K562 (cell line): ENCODE results near the gene HOXD12. TPM values are rescaled to one million over a fixed set of nuclear protein-coding genes. Genes with fewer than 3 reads are reported as not detected.

Source experiments
- ATAC-seq: fragments of 200-7000 bp; cut with Tn5 transposase; 3 replicates; pipeline ENCODE4 v1.9.1; 2020; ENCODE audit warnings: moderate library complexity
- BruUV-seq: library from RNA; stranded (reverse); fragments of 400-500 nt; replicated peaks from 2 replicates; lab custom pipeline; 2021; lab: Mats Ljungman, UMichigan
- CTCF ChIA-PET: fragments of 300-600 bp; formaldehyde crosslinking; extraction: SDS; loops from one replicate; lab custom pipeline; 2021; ENCODE audit warnings: low intra/inter-chr PET ratio; lab: Yijun Ruan, JAX
- POLR2A ChIA-PET: fragments of 300-600, 350-650 bp; sonication (Branson Sonifier 250); formaldehyde crosslinking; extraction: SDS; loops from one replicate; lab custom pipeline; 2021; ENCODE audit warnings: antibody characterized with exemption, inconsistent platforms; lab: Yijun Ruan, JAX
- DNase-seq, 4 experiments: peaks; one replicate each; pipeline versions ENCODE4 v3.0.0 to v3.0.0-alpha.2; 2011 to 2018; ENCODE audit warnings: low spot score in 3 of 4, mixed read lengths in 3 of 4; ENCODE audit errors: extremely low read depth in 1 of 4
- FAIRE-seq: peaks from 2 replicates; lab custom pipeline; 2011; peaks lifted over from hg19 to GRCh38; lab: Jason Lieb, UNC
- H2AFZ ChIP-seq: 2 replicates; pipeline ENCODE4 v1.6.0; 2011; ENCODE audit warnings: low read depth, low read length, control low read depth, inconsistent platforms
- H3K27ac ChIP-seq: fragments of 200-600 bp; 3 replicates; pipeline ENCODE4 v1.8.0; 2011; ENCODE audit warnings: low read depth, mild to moderate bottlenecking, control low read depth, inconsistent platforms, low read length, moderate library complexity, mixed read lengths; ENCODE audit errors: extremely low read depth
- H3K27me3 ChIP-seq, 2 experiments: fragments of 300-600 bp in 1 of 2; 2 replicates in 1 of 2; 3 replicates in 1 of 2; pipeline versions ENCODE4 v1.6.0 to v1.8.0; 2011; ENCODE audit warnings: inconsistent platforms in 2 of 2, low read length in 2 of 2, mild to moderate bottlenecking in 1 of 2, mixed read lengths in 1 of 2, moderate library complexity in 1 of 2; ENCODE audit not compliant: control insufficient read depth in 2 of 2, insufficient read depth in 2 of 2
- H3K36me3 ChIP-seq: fragments of 300-600 bp; 3 replicates; pipeline ENCODE4 v1.8.0; 2011; ENCODE audit warnings: mild to moderate bottlenecking, low read length, inconsistent platforms; ENCODE audit not compliant: control insufficient read depth, insufficient read depth
- H3K4me1 ChIP-seq, 2 experiments: fragments of 200-600 bp in 1 of 2; replicated peaks in 1 of 2; 2 replicates in 1 of 2; 3 replicates in 1 of 2; pipeline versions ENCODE4 v1.5.1 to v1.8.0; 2011; ENCODE audit warnings: inconsistent platforms in 2 of 2, low read length in 2 of 2, mild to moderate bottlenecking in 1 of 2, mixed read lengths in 1 of 2, moderate library complexity in 1 of 2; ENCODE audit not compliant: control insufficient read depth in 2 of 2, insufficient read depth in 2 of 2
- H3K4me2 ChIP-seq: 2 replicates; pipeline ENCODE4 v1.6.1; 2011; ENCODE audit warnings: low read length, control low read depth, inconsistent platforms, mixed read lengths; ENCODE audit not compliant: insufficient read depth
- H3K4me3 ChIP-seq: fragments of 200-600 bp; sonication (generic), shearing (Covaris generic); 2 replicates; pipeline ENCODE4 v1.5.1; 2016; ENCODE audit warnings: control low read depth, inconsistent platforms
- H3K79me2 ChIP-seq: fragments of 200-600 bp; 3 replicates; pipeline ENCODE4 v1.8.0; 2011; ENCODE audit warnings: low read length, inconsistent platforms; ENCODE audit not compliant: control insufficient read depth, insufficient read depth
- H3K9ac ChIP-seq, 2 experiments: 2 replicates each; pipeline versions ENCODE4 v1.6.0 to v1.6.1; 2011; ENCODE audit warnings: low read depth in 2 of 2, low read length in 2 of 2, control low read depth in 1 of 2, inconsistent platforms in 1 of 2, mild to moderate bottlenecking in 1 of 2, mixed read lengths in 1 of 2; ENCODE audit not compliant: insufficient read depth in 1 of 2
- H3K9me1 ChIP-seq: one replicate; pipeline ENCODE4 v1.6.0; 2011; ENCODE audit warnings: inconsistent platforms, mild to moderate bottlenecking, low read length, moderate library complexity; ENCODE audit not compliant: control insufficient read depth, insufficient read depth
- H3K9me3 ChIP-seq: replicated peaks from 2 replicates; pipeline ENCODE4 v1.5.1; 2011; ENCODE audit warnings: low read depth, low read length, inconsistent platforms; ENCODE audit not compliant: control insufficient read depth, insufficient read depth
- H4K20me1 ChIP-seq: replicated peaks from 2 replicates; pipeline ENCODE4 v1.6.1; 2011; ENCODE audit warnings: low read length, inconsistent platforms, mixed read lengths; ENCODE audit not compliant: control insufficient read depth, insufficient read depth
- FUS ChIP-seq: fragments of 200-400 bp; formaldehyde crosslinking; optimal IDR thresholded peaks from 2 replicates; pipeline ENCODE3; 2017; ENCODE audit warnings: low read depth, low read length
- JUN ChIP-seq, 2 experiments: sonication (generic) in 1 of 2; formaldehyde crosslinking in 1 of 2; IDR thresholded peaks; 2 replicates each; pipeline versions ENCODE4 v1.6.1 to v1.8.0; 2012 to 2022; ENCODE audit warnings: borderline replicate concordance in 2 of 2, mild to moderate bottlenecking in 2 of 2, improper control_type of control experiment in 1 of 2, low read depth in 1 of 2, low read length in 1 of 2, missing genetic modification reagents in 1 of 2
- PCBP1 ChIP-seq: fragments of 200-400 bp; formaldehyde crosslinking; IDR thresholded peaks from 2 replicates; pipeline ENCODE4 v1.6.1; 2018; ENCODE audit warnings: mild to moderate bottlenecking, low read depth, low read length; ENCODE audit not compliant: poor library complexity, severe bottlenecking
- PPARD ChIP-seq: fragments of 250-450 bp; sonication (Bioruptor Pico); IDR thresholded peaks from 2 replicates; pipeline ENCODE4 v1.8.0; 2022; ENCODE audit warnings: inconsistent platforms, mild to moderate bottlenecking, moderate library complexity
- ZBED1 ChIP-seq: IDR thresholded peaks from 2 replicates; pipeline ENCODE4 v1.6.1; 2014
- ZNF76 ChIP-seq: fragments of 250-450 bp; sonication (Bioruptor Pico); IDR thresholded peaks from 2 replicates; pipeline ENCODE4 v1.4.0; 2020; ENCODE audit warnings: mild to moderate bottlenecking, moderate library complexity, borderline replicate concordance
- WGBS: fragments of 100-300 bp; shearing (Covaris generic); methylation state at CpG from one replicate; pipeline ENCODE4 v1.1.6; 2016; ENCODE audit warnings: low coverage, mixed read lengths; ENCODE audit not compliant: insufficient coverage; ENCODE audit errors: missing lambda C conversion rate; 5-methylcytosine and 5-hydroxymethylcytosine counted together
- in situ Hi-C: fragments of 300-500 bp; cut with MboI; formaldehyde crosslinking; loops from 4 replicates; pipeline ENCODE4 v1.15.0; 2018; ENCODE audit warnings: inconsistent platforms, mixed read lengths
- intact Hi-C: fragments of 100-400 bp; cut with micrococcal nuclease; formaldehyde crosslinking; loops from 2 replicates; pipeline ENCODE4 v1.14.2; 2022
- polyA plus RNA-seq, 8 experiments: library from polyadenylated mRNA; depleted of rRNA in 4 of 8; stranded (reverse) in 5 of 8; unstranded in 3 of 8; fragments of >200 nt; fragmentation: Nextera tagmentation in 2 of 8; fragmentation: Illumina TruSeq in 1 of 8; extraction: Ambion mirVana in 2 of 8; extraction: Trizol in 1 of 8; gene quantifications; 2 replicates each; pipeline versions ENCODE4 v1.2.1 to v1.2.3, GENCODE V29; 2011 to 2014; ENCODE audit warnings: inconsistent platforms in 1 of 8, missing spikeins in 1 of 8
- total RNA-seq, 7 experiments: library from RNA; depleted of rRNA in 6 of 7; stranded (reverse); fragments of >200 nt in 6 of 7; fragmentation: Illumina TruSeq in 2 of 7; extraction: Trizol in 2 of 7; gene quantifications; 2 replicates each; pipeline versions ENCODE4 v1.2.1 to v1.2.3, GENCODE V29; 2011 to 2021; ENCODE audit warnings: low replicate concordance in 1 of 7
- TF ChIP-seq, protein P1 (sequence below), 3 experiments: IDR thresholded peaks in 2 of 3; conservative IDR thresholded peaks in 1 of 3; 2 replicates each; pipeline ENCODE4 v1.5.1; 2011 to 2012; ENCODE audit warnings: low read length in 3 of 3, mild to moderate bottlenecking in 3 of 3, control low read depth in 2 of 3, improper control_type of control experiment in 1 of 3, inconsistent platforms in 1 of 3, low read depth in 1 of 3, mixed read lengths in 1 of 3, moderate library complexity in 1 of 3; ENCODE audit not compliant: insufficient read depth in 2 of 3
- TF ChIP-seq, protein P2 (sequence below): sonication (generic); formaldehyde crosslinking; IDR thresholded peaks from 2 replicates; pipeline ENCODE4 v1.9.0; 2022; ENCODE audit warnings: mild to moderate bottlenecking, missing genetic modification reagents
- TF ChIP-seq, protein P3 (sequence below): IDR thresholded peaks from 2 replicates; pipeline ENCODE4 v1.6.1; 2016; ENCODE audit warnings: missing genetic modification characterization, missing compliant biosample characterization
- TF ChIP-seq, protein P4 (sequence below): fragments of 250-450 bp; sonication (Bioruptor Pico); IDR thresholded peaks from 2 replicates; pipeline ENCODE4 v1.5.0; 2021; ENCODE audit warnings: mild to moderate bottlenecking, borderline replicate concordance

Gene HOXD12
- total and polyA plus RNA-seq, 9 of the 15 experiments (the other 6 are each of a cell fraction or from before 2014, with no cell fraction given): not detected

DNA sequence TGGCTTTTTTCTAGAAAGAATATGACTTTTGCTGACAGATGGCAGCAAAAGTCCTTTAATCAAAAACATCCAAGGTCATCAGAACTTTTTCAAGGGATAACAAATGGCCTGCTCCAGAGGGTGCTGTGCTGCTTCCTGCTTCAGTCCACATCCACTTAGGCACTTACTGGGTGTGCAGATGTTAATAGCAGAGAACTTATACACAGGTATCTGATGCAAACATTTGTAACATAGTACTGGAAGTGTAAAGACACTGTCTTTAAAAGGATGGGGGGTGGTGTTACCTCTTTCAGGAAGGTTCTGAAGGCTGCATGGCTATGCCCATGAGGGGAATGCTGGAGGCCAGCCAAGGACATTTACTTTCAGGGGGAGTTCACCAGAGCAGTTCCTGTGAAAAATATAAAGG lies 35.4 kb downstream of the HOXD12 start (continued):
- TF ChIP-seq PPARD: no peak
- TF ChIP-seq, protein P1, sequence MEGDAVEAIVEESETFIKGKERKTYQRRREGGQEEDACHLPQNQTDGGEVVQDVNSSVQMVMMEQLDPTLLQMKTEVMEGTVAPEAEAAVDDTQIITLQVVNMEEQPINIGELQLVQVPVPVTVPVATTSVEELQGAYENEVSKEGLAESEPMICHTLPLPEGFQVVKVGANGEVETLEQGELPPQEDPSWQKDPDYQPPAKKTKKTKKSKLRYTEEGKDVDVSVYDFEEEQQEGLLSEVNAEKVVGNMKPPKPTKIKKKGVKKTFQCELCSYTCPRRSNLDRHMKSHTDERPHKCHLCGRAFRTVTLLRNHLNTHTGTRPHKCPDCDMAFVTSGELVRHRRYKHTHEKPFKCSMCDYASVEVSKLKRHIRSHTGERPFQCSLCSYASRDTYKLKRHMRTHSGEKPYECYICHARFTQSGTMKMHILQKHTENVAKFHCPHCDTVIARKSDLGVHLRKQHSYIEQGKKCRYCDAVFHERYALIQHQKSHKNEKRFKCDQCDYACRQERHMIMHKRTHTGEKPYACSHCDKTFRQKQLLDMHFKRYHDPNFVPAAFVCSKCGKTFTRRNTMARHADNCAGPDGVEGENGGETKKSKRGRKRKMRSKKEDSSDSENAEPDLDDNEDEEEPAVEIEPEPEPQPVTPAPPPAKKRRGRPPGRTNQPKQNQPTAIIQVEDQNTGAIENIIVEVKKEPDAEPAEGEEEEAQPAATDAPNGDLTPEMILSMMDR (IDR thresholded peaks at IDR 0.05 in 2 of 3, conservative IDR thresholded peaks at IDR 0.05 in 1 of 3; ENCODE audit: insufficient read depth in 2 of 3, low read depth in 1 of 3, low read length in 3 of 3): 0 out of 6 replicates have a peak, but pooled peaks of 1 of the 3 experiments have one; percentile 14
- no peak for TF ChIP-seq ZNF76 (CRISPR knock-in tag)
- no peak for TF ChIP-seq ZBED1
- TF ChIP-seq JUN (IDR thresholded peaks at IDR 0.05; ENCODE audit: borderline replicate concordance, low read depth, low read length): no peak
- no peak for TF ChIP-seq JUN (CRISPR knock-in tag; IDR thresholded peaks at IDR 0.05; ENCODE audit: borderline replicate concordance)

DNA sequence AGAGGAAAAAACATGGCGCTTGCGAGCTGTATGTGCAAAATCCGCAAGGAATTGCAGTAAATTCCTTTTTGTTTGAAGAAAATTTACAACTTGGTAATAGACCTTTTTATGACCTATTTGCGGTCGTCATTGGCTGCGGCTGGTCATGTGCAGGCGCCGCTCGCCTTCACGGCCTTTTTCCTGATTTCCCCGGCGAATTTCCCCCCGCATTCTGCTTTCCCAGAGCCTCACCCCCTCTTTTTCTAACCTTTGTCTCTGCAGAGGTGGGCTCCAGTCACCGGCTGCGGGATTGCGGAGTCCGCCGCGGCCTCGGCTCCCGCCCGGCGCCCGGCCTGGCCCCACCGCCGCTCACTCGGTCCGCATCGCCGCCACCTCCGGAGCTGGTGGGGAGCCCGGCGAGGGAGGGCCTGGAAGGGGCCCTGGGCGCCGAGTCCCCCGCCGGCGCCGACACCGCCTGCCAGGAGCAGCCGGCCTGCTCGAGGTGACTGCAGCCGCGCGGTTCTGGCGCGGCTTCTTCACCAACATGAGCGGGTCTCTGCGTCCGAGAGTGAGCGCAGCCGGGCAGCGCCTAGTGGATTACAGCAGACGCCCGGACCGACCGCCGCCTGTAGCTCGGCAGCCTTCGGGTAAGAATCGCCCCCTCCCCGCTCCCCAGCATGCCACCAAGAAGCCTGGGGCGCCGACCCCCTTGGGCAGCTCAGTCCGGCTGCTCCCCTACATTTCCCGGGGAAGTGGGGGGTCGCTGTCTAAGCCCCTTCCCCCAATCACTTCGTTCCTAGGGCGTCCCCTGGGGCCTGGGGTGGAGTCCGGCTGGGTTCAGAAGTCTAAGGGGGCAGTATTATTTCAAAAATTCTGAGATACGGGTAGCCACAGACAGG lies 37.0 kb downstream of the HOXD12 start:
- Histone ChIP-seq H3K79me2 (no peaks in the 10 kb centered on the region), H3K4me2 (peak overlapping the region; percentile 10; the same call in 1 of the 2 replicates), H3K36me3 (no peaks in the 10 kb centered on the region), H4K20me1 (no peaks in the 10 kb centered on the region), H3K4me3 (no peak overlapping the region), H3K9me3 (no peaks in the 10 kb centered on the region; the same call in 1 of the 2 replicates), H3K27me3 (peaks cover 37 to 64% of the 10 kb centered on the region in 2 experiments), H3K9me1 (no peaks in the 10 kb centered on the region), H3K9ac (no peak overlapping the region), H3K27ac (no peak overlapping the region), H3K4me1 (peaks cover 0 to 15% of the 10 kb centered on the region in 2 experiments; a peak in 2 of 5 replicates), H2AFZ (no peak overlapping the region)
- ATAC-seq: no peak
- 22% methylated on average over 57 of the region's 71 CpGs for WGBS
- no peak for FAIRE-seq
- ChIA-PET POLR2A (interaction anchor here (0.6 kb wide), 1 partner anchor 81 kb away, joined by 3 read pairs; no protein-coding TSS in a partner anchor), CTCF (interaction anchor here (1.7 kb wide), 1 partner anchor 10 kb away, joined by 4 read pairs; no protein-coding TSS in a partner anchor)
- DNase-seq: no peak
- no TSS peak for BruUV-seq
- in situ Hi-C loops (loop anchor here (25.0 kb wide), 2 partner anchors 676 to 1626 kb away; no protein-coding TSS in a partner anchor), intact Hi-C loops (no loop called here)
- TF ChIP-seq FUS: no peak
- TF ChIP-seq, protein P2, sequence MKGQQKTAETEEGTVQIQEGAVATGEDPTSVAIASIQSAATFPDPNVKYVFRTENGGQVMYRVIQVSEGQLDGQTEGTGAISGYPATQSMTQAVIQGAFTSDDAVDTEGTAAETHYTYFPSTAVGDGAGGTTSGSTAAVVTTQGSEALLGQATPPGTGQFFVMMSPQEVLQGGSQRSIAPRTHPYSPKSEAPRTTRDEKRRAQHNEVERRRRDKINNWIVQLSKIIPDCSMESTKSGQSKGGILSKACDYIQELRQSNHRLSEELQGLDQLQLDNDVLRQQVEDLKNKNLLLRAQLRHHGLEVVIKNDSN (CRISPR knock-in tag): peak; percentile 40; the same call in 1 of the 2 replicates
- TF ChIP-seq, protein P3, sequence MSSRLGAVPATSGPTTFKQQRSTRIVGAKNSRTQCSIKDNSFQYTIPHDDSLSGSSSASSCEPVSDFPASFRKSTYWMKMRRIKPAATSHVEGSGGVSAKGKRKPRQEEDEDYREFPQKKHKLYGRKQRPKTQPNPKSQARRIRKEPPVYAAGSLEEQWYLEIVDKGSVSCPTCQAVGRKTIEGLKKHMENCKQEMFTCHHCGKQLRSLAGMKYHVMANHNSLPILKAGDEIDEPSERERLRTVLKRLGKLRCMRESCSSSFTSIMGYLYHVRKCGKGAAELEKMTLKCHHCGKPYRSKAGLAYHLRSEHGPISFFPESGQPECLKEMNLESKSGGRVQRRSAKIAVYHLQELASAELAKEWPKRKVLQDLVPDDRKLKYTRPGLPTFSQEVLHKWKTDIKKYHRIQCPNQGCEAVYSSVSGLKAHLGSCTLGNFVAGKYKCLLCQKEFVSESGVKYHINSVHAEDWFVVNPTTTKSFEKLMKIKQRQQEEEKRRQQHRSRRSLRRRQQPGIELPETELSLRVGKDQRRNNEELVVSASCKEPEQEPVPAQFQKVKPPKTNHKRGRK (tag): peak; percentile 53
- TF ChIP-seq, protein P4, sequence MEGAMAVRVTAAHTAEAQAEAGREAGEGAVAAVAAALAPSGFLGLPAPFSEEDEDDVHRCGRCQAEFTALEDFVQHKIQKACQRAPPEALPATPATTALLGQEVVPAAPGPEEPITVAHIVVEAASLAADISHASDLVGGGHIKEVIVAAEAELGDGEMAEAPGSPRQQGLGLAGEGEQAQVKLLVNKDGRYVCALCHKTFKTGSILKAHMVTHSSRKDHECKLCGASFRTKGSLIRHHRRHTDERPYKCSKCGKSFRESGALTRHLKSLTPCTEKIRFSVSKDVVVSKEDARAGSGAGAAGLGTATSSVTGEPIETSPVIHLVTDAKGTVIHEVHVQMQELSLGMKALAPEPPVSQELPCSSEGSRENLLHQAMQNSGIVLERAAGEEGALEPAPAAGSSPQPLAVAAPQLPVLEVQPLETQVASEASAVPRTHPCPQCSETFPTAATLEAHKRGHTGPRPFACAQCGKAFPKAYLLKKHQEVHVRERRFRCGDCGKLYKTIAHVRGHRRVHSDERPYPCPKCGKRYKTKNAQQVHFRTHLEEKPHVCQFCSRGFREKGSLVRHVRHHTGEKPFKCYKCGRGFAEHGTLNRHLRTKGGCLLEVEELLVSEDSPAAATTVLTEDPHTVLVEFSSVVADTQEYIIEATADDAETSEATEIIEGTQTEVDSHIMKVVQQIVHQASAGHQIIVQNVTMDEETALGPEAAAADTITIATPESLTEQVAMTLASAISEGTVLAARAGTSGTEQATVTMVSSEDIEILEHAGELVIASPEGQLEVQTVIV (CRISPR knock-in tag): no peak
- TF ChIP-seq PCBP1: peak; percentile 46
